ENCODE data around the gene SMIM35. TPM values are rescaled to one million over a fixed set of nuclear protein-coding genes. Genes with fewer than 3 reads are reported as not detected.

Gene SMIM35
- total and polyA plus RNA-seq, 2 of the 13 experiments (the other 11 are each of a cell fraction or from before 2014, with no cell fraction given): not detected

- H3K9me3 ChIP-seq (ENCODE audit: low read length): no peaks in the 10 kb centered on the region
- peaks cover 12 to 48% of the 10 kb centered on the region in 2 experiments; a peak in 4 of 5 replicates for H3K27me3 ChIP-seq (ENCODE audit: control insufficient read depth in 1 of 2, insufficient read depth in 2 of 2, low read length in 2 of 2)
- ChIA-PET POLR2A (no interaction called here), CTCF (ENCODE audit: low intra/inter-chr PET ratio, low total read pairs) (no interaction called here)
- H2AFZ ChIP-seq (ENCODE audit: low read length): no peak overlapping the region
- 33% methylated on average over 5 of the region's 5 CpGs for WGBS (ENCODE audit: low lambda C conversion rate)
- H3K4me1 ChIP-seq (ENCODE audit: insufficient read depth, low read length): no peaks in the 10 kb centered on the region
- intact Hi-C loops (cut with micrococcal nuclease; ENCODE audit: unreplicated experiment): no loop called here
- H3K9ac ChIP-seq (ENCODE audit: insufficient read depth, low read depth, low read length): no peak overlapping the region
- no peak overlapping the region for H3K4me3 ChIP-seq (replicated peaks in 1 of 3; ENCODE audit: insufficient read depth in 1 of 3, low read depth in 2 of 3, low read length in 3 of 3)
- no peaks in the 10 kb centered on the region for H3K79me2 ChIP-seq (ENCODE audit: insufficient read depth, low read length)
- no peak overlapping the region for H3K27ac ChIP-seq (ENCODE audit: extremely low read length, insufficient read depth, low read length)
- in situ Hi-C loops (cut with HindIII; ENCODE audit: extremely low pct_ligation_motif_present, low pct_unique_long_range_greater_than_20kb): loop anchor here (25.0 kb wide), 1 partner anchor 352 kb away; no protein-coding TSS in a partner anchor
- no peaks in the 10 kb centered on the region for H3K36me3 ChIP-seq (replicated peaks in 1 of 2; ENCODE audit: control insufficient read depth in 1 of 2, insufficient read depth in 2 of 2, low read length in 2 of 2)
- no peak for FAIRE-seq
- no peak for DNase-seq (ENCODE audit: low spot score)
- ATAC-seq: no peak
- H4K20me1 ChIP-seq (ENCODE audit: insufficient read depth, low read length): no peaks in the 10 kb centered on the region
- BruUV-seq (replicated peaks): no TSS peak
- H3K4me2 ChIP-seq (ENCODE audit: low read depth, low read length): no peak overlapping the region
- TF ChIP-seq HOXA3 (CRISPR knock-in tag; IDR thresholded peaks at IDR 0.05) (no peak), NCOA5 (CRISPR knock-in tag; IDR thresholded peaks at IDR 0.05) (no peak), MAFK (conservative IDR thresholded peaks at IDR 0.05 in 1 of 2, IDR thresholded peaks at IDR 0.05 in 1 of 2; ENCODE audit: low read length in 2 of 2) (no peak), NFKBIZ (CRISPR knock-in tag; IDR thresholded peaks at IDR 0.05) (no peak), RORA (CRISPR knock-in tag; IDR thresholded peaks at IDR 0.05) (no peak), ZBTB3 (CRISPR knock-in tag; IDR thresholded peaks at IDR 0.05; ENCODE audit: borderline replicate concordance, low read depth) (no peak), ZBTB10 (CRISPR knock-in tag; IDR thresholded peaks at IDR 0.05; ENCODE audit: borderline replicate concordance) (no peak), ZNF17 (CRISPR knock-in tag; IDR thresholded peaks at IDR 0.05) (no peak), ZNF280D (CRISPR knock-in tag; IDR thresholded peaks at IDR 0.05) (no peak), ZBTB7B (CRISPR knock-in tag; IDR thresholded peaks at IDR 0.05) (no peak), ZNF235 (CRISPR knock-in tag; IDR thresholded peaks at IDR 0.05; ENCODE audit: borderline replicate concordance) (no peak)
- TF ChIP-seq, protein P1, sequence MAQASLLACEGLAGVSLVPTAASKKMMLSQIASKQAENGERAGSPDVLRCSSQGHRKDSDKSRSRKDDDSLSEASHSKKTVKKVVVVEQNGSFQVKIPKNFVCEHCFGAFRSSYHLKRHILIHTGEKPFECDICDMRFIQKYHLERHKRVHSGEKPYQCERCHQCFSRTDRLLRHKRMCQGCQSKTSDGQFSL (CRISPR knock-in tag; IDR thresholded peaks at IDR 0.05): no peak
- TF ChIP-seq, protein P2, sequence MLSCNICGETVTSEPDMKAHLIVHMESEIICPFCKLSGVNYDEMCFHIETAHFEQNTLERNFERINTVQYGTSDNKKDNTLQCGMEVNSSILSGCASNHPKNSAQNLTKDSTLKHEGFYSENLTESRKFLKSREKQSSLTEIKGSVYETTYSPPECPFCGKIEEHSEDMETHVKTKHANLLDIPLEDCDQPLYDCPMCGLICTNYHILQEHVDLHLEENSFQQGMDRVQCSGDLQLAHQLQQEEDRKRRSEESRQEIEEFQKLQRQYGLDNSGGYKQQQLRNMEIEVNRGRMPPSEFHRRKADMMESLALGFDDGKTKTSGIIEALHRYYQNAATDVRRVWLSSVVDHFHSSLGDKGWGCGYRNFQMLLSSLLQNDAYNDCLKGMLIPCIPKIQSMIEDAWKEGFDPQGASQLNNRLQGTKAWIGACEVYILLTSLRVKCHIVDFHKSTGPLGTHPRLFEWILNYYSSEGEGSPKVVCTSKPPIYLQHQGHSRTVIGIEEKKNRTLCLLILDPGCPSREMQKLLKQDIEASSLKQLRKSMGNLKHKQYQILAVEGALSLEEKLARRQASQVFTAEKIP (CRISPR knock-in tag; IDR thresholded peaks at IDR 0.05; ENCODE audit: borderline replicate concordance): no peak
Observed at GRCh38 chr11:118135796-118136165, 49.0 kb upstream of the SMIM35 start.
